ENCODE data around the gene SNAPC2.
"Not testable (repeated sequence)": the region's sequence is repeated elsewhere in the genome, so short reads cannot be mapped to it uniquely, and the experiment has no call there.

The SNAPC2 gene

GRCh38 chr19:7921967-7922835, 2.1 kb downstream of the SNAPC2 start:
- DNase-seq (ENCODE audit: low spot score) = no peak

GRCh38 chr19:7922836-7923195, 2.7 kb downstream of the SNAPC2 start:
- DNase-seq (ENCODE audit: low spot score) = no peak

GRCh38 chr19:7923295-7924191, 3.4 kb downstream of the SNAPC2 start:
- DNase-seq (ENCODE audit: low spot score) = no peak

- no peak for DNase-seq (ENCODE audit: low spot score)
Observed at GRCh38 chr19:7924241-7924640, 4.1 kb downstream of the SNAPC2 start.

- DNase-seq (ENCODE audit: low spot score) = no peak
Observed at GRCh38 chr19:7924651-7925170, 4.6 kb downstream of the SNAPC2 start.

- no peak for DNase-seq (ENCODE audit: low spot score)
Observed at GRCh38 chr19:7925171-7925851, 5.2 kb downstream of the SNAPC2 start.

GRCh38 chr19:7926021-7926726, 6.0 kb downstream of the SNAPC2 start, which contains the start of gene CTXN1:
Gene CTXN1 (minus strand): TSS chr19:7926135. CDS start chr19:7925538, 597 bp downstream.
- DNase-seq (ENCODE audit: low spot score) = no peak

- DNase-seq (ENCODE audit: low spot score) = no peak
Observed at GRCh38 chr19:7926727-7927604, 6.8 kb downstream of the SNAPC2 start.

GRCh38 chr19:7927605-7928333, 7.6 kb downstream of the SNAPC2 start:
- DNase-seq (ENCODE audit: low spot score) = no peak

GRCh38 chr19:7928334-7928706, 8.2 kb downstream of the SNAPC2 start:
- DNase-seq (ENCODE audit: low spot score) = no peak

- DNase-seq (ENCODE audit: low spot score) = no peak
Observed at GRCh38 chr19:7928741-7929701, 8.9 kb downstream of the SNAPC2 start.

- not testable (repeated sequence) for DNase-seq (ENCODE audit: low spot score)
Observed at GRCh38 chr19:7930030-7930429, 9.9 kb downstream of the SNAPC2 start.

- DNase-seq (ENCODE audit: low spot score) = no peak
Observed at GRCh38 chr19:7930765-7931164, 10.6 kb downstream of the SNAPC2 start.

GRCh38 chr19:7931221-7932061, 11.3 kb downstream of the SNAPC2 start:
- no peak for DNase-seq (ENCODE audit: low spot score)

- DNase-seq (ENCODE audit: low spot score) = no peak
Observed at GRCh38 chr19:7932276-7932929, 12.3 kb downstream of the SNAPC2 start.

GRCh38 chr19:7932930-7933300, 12.8 kb downstream of the SNAPC2 start:
- DNase-seq (ENCODE audit: low spot score) = no peak

- DNase-seq (ENCODE audit: low spot score) = no peak
Observed at GRCh38 chr19:7933411-7933810, 13.3 kb downstream of the SNAPC2 start.
